Loucy (cell line): ENCODE results near the gene VSTM2B.

ENCODE experiments used
- CTCF ChIP-seq: fragments of 200-600 bp; sonication (generic); conservative IDR thresholded peaks from 2 replicates; pipeline ENCODE4 v1.5.1; 2014; ENCODE audit warnings: mild to moderate bottlenecking, antibody characterized with exemption, low read length
- EZH2phosphoT487 ChIP-seq: fragments of 200-600 bp; IDR thresholded peaks from 2 replicates; pipeline ENCODE4 v1.6.1; 2018; ENCODE audit warnings: antibody characterized with exemption, mild to moderate bottlenecking, moderate library complexity, borderline replicate concordance

DNA sequence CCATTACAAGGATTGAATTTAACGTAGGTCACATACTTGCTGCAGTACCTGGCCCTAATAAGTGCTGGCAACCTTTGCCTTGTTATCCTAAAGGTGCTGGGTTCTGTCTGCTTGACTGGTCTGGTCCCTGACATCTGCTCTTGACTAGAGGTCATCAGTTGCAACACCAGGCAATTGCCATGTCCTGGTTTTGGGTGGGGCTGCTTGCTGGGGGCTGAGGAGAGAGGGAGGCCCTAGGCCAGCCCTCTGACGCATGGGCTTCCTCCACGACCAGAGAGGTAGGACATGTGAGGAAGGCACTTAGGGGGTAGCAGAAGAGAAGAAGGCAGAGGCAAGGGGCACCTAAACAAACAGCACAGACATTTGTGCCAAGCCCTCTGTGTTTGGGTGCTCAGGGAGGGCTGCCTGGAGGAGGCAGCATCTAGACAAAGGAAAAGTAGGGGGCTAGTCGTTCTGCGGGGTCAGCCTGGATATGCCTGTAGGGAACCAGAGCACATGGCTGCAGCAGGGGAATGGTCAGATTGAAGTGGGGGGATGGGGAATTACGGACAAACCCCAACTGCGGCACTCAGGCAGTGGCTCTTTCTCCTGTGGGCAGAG lies 21.7 kb downstream of the VSTM2B start:
- TF ChIP-seq CTCF = no peak
- TF ChIP-seq EZH2phosphoT487 = no peak
